GM10266 (cell line): Measurements from ENCODE around the gene EXOSC2.

Source experiments
- DNase-seq: peaks from one replicate; pipeline ENCODE4 v3.0.0; 2012; ENCODE audit errors: extremely low spot score
- TF ChIP-seq, protein P1 (sequence below): IDR thresholded peaks from 2 replicates; pipeline ENCODE4 v1.5.1; 2012; ENCODE audit warnings: mild to moderate bottlenecking, low read depth; ENCODE audit not compliant: control insufficient read depth, insufficient read depth; ENCODE audit errors: missing control alignments

The EXOSC2 gene

DNA sequence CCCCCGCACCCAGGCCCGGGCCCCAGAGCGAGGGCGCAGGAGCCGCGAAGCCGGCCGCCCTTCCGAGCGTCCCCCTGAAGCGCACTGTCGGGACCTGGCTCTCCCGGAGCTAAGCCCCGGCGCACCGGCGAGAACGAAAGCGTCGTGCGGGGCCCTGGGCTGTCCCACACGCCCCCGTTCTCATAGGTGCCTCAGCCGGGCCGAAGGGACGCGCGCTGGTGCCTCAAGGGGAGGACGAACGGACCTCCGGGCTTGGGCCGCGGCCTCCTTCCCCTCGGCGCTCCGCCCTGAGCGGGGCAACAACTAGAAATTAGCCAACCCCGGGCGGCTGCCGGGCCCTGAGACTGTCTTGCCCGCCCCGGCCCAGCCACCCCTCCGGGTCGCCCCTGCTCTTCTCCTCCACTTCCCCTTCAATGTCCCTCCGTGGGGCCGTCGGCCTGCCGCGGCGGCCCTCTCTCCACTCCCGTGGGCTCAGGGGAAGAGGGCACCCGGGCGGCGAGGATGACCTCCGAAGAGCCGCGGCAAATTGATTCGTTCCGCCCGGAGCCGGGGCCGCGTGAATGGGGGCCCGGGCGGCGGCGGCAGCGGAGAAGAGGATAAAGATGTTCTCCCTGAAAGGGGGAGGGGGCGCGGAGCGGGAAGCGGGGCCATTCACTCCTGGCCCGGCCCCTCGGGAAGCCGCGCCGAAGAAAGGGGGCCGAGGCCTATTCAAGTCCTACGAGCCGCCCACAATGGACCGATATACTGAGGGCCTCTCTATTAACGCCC, 32.7 kb upstream of the EXOSC2 start:
- no peak for DNase-seq
- TF ChIP-seq, protein P1, sequence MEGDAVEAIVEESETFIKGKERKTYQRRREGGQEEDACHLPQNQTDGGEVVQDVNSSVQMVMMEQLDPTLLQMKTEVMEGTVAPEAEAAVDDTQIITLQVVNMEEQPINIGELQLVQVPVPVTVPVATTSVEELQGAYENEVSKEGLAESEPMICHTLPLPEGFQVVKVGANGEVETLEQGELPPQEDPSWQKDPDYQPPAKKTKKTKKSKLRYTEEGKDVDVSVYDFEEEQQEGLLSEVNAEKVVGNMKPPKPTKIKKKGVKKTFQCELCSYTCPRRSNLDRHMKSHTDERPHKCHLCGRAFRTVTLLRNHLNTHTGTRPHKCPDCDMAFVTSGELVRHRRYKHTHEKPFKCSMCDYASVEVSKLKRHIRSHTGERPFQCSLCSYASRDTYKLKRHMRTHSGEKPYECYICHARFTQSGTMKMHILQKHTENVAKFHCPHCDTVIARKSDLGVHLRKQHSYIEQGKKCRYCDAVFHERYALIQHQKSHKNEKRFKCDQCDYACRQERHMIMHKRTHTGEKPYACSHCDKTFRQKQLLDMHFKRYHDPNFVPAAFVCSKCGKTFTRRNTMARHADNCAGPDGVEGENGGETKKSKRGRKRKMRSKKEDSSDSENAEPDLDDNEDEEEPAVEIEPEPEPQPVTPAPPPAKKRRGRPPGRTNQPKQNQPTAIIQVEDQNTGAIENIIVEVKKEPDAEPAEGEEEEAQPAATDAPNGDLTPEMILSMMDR: no peak

DNA sequence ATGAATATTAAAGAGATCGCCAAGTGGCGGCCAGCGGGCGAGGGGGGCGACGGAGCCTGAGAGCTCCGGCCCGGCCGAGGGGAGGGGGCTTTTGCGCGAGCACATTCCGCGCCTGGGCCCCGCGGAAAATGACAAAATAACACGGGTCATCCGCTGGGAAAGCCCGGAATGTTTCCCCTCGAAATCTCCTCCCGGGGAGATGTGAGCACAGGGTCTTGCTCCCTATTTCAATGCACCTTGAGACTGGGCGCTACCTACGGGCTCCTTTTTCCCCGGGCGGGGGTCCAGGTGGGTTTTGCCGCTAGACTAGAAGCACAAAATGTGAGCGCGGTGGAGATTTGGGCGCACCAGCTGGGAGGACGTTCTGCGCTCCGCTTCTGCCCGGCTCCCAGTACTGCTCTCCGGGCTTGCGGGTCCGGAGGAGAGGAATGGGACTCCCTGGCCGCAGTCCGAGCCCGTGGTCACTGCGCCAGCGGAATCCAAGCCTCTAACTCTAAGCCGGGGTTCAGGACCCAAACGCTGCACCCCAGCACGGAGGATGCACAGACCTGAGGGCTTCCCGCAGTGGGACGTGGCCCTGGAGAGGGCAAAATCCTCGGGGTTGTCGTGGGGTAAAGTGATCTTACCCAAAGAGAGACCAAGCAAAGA, 32.0 kb upstream of the EXOSC2 start:
- TF ChIP-seq, protein P1: no peak
- no peak for DNase-seq

DNA sequence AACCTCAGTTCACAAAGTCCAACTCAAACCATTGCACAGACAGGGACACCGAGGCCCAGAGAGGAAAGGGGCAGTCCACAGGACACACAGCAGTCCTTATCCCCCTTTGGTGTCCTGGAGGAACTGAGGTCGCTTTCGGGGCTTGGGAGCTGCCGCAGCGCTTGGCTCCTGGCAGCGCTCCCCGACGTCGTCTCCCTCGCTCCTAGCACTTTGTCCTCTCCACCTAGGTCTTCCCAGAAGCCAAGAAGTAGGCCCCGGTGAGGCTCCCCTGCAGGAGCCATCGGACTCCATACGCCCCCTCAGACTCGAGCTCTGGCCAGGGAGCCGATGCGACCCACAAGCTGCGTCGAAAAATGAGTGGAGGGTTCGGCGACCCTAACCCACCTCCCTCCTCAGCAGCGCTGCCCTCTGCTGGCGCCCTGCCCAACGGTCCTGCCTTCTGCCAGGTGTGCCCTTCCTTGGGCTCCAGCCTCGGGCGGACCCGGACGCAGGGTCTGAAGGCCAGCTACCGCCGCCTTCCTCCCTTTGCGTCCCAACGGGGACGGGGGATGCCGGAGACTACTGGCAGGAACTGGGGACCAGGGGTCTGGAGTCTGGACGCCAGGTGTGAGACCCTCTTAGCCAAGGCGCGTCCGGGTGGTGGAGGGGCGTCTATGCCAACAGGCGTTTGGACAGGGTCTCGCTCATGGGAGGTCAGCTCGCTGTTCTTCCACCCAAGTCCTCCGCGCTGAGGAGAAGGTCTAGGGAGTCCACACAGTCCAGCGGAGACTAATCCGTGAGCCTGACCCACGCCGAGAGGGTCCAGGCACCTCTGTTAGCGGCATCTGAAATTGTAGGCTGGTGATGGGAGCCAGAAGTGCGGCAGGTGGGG, 31.2 kb upstream of the EXOSC2 start:
- TF ChIP-seq, protein P1: no peak
- DNase-seq: no peak

DNA sequence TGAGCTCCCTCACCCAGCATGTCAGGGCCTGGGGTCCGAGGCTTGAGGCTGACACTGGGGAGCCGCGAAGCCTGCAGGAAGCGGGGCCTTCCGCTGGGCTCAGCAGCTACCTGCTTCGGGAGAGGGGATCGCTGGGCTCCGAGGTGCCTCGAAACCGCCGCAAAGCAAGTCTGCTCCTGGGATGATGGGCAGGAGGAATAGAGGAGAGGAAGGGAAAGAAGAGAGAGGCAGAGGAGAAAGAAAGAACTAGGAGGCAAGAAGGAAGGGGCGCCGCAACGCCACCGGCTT, 30.7 kb upstream of the EXOSC2 start:
- no peak for DNase-seq
- TF ChIP-seq, protein P1: no peak

DNA sequence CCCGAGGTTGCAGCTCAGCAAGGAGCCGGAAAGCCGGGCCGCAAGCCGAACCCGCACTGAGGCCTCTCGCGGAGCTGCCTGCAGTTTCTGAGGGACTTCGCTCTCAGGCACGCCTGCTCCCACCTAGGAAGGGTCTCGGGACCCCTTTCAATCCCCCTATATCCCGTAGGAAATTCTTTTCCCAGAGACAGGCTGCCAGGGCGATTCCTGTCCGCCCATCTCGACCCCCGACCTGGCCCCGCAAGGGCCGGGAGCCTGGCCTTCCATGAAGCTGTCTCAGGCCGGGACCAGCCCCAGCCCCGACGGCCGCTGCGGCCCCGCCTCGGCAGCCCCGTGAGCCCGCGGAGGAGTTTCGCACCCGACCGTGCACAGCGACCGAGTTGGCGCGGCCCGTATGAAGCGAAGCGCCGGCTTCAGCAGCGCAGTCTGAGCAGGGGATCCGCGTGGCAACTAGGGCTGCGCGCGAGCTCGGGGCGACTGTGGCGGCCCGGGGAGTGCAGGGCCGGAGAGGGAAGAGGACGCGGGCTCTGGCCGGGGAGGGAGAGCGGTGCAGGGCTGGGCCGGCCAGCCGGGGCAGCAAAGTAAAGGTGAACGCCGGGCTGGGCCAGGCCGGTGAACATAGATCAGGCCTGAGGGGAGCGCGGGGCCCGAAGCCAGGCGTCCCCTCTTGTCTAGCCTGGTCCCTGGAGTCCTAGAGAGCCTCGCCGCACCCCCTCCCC, 30.2 kb upstream of the EXOSC2 start:
- no peak for DNase-seq

DNA sequence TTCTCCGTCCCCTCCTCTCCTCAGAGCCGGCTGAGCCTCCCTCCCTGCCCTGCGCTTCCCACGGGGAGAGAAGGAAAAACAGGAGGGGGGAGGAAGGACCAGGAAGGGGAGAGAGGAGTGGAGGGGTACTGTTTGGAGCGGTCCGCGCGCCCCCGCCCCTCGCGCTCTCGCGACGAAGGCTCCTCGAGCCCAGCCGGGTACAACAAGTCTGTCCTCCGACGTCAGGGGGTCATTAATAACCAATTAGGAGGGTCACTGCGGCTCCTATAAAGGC, 29.7 kb upstream of the EXOSC2 start:
- DNase-seq: no peak
- TF ChIP-seq, protein P1: no peak

More for the DNA sequence above, 30.2 kb upstream of the EXOSC2 start:
- TF ChIP-seq, protein P1: no peak
